K562 (cell line): Measurements from ENCODE around the gene SAFB.

ENCODE experiments used
- CC2D1A ChIP-seq: fragments of 450-650 bp; IDR thresholded peaks from 2 replicates; pipeline ENCODE4 v1.6.1; 2017; ENCODE audit warnings: mild to moderate bottlenecking
- E2F1 ChIP-seq: sonication (generic); formaldehyde crosslinking; IDR thresholded peaks from 2 replicates; pipeline ENCODE4 v1.8.1; 2023; ENCODE audit warnings: mild to moderate bottlenecking, missing genetic modification reagents, moderate library complexity
- HMG20B ChIP-seq: fragments of 250-450 bp; sonication (Bioruptor Pico); IDR thresholded peaks from 2 replicates; pipeline ENCODE4 v1.5.0; 2021; ENCODE audit warnings: mild to moderate bottlenecking
- HNRNPK ChIP-seq: fragments of 200-400 bp; formaldehyde crosslinking; IDR thresholded peaks from one replicate; pipeline ENCODE4 v1.6.1; 2018; ENCODE audit warnings: mild to moderate bottlenecking, low read depth, low read length; ENCODE audit not compliant: poor library complexity, severe bottlenecking
- MYC ChIP-seq, 2 experiments: fragments of 250-450 bp in 1 of 2; sonication (Bioruptor Pico) in 1 of 2; IDR thresholded peaks; 2 replicates each; pipeline versions ENCODE4 v1.5.1 to v1.6.1; 2012 to 2021; ENCODE audit warnings: low read depth in 2 of 2, borderline replicate concordance in 1 of 2, improper control_type of control experiment in 1 of 2, low read length in 1 of 2, mild to moderate bottlenecking in 1 of 2, moderate library complexity in 1 of 2
- NFYB ChIP-seq: IDR thresholded peaks from 2 replicates; pipeline ENCODE4 v1.6.1; 2011; ENCODE audit warnings: mild to moderate bottlenecking, moderate library complexity; ENCODE audit not compliant: insufficient read length; ENCODE audit errors: extremely low read depth
- POLR2A ChIP-seq: fragments of 450-650 bp; conservative IDR thresholded peaks from 2 replicates; pipeline ENCODE4 v1.6.1; 2016
- POLR2AphosphoS5 ChIP-seq: IDR thresholded peaks from 2 replicates; pipeline ENCODE4 v1.6.1; 2011; ENCODE audit warnings: mild to moderate bottlenecking, low read depth, low read length, moderate library complexity; ENCODE audit not compliant: control insufficient read depth, insufficient read depth
- TGIF2 ChIP-seq: sonication (generic); formaldehyde crosslinking; IDR thresholded peaks from 2 replicates; pipeline ENCODE4 v1.8.1; 2022; ENCODE audit warnings: mild to moderate bottlenecking, missing genetic modification reagents, moderate library complexity
- ZBTB8A ChIP-seq: fragments of 450-650 bp; IDR thresholded peaks from 2 replicates; pipeline ENCODE4 v1.6.1; 2018; ENCODE audit warnings: mild to moderate bottlenecking, moderate library complexity; ENCODE audit not compliant: partially characterized antibody
- ZHX1 ChIP-seq: fragments of 150-350 bp; conservative IDR thresholded peaks from 2 replicates; pipeline ENCODE4 v1.6.1; 2014; ENCODE audit warnings: low read length
- ZNF232 ChIP-seq: sonication (generic); formaldehyde crosslinking; IDR thresholded peaks from 2 replicates; pipeline ENCODE4 v1.8.0; 2022; ENCODE audit warnings: mild to moderate bottlenecking, missing genetic modification reagents
- ZSCAN29 ChIP-seq: fragments of 450-650 bp; IDR thresholded peaks from 2 replicates; pipeline ENCODE4 v1.6.1; 2017

GRCh38 chr19:5680084-5680436 lies 57.2 kb downstream of the SAFB start:
- no peak for TF ChIP-seq MYC (IDR thresholded peaks at IDR 0.05; ENCODE audit: low read depth, low read length)
- peak; percentile 68; the same call in 1 of the 2 replicates for TF ChIP-seq MYC (CRISPR knock-in tag; IDR thresholded peaks at IDR 0.05; ENCODE audit: borderline replicate concordance, low read depth)
- no peak for TF ChIP-seq HNRNPK
- TF ChIP-seq POLR2A, result no peak; the same call in 1 of the 2 replicates
- no peak for TF ChIP-seq ZBTB8A
- no peak for TF ChIP-seq CC2D1A
- no peak for TF ChIP-seq ZHX1
- TF ChIP-seq ZNF232 (CRISPR knock-in tag), result no peak
- peak; percentile 23; the same call in 1 of the 2 replicates for TF ChIP-seq TGIF2 (CRISPR knock-in tag)
- no peak for TF ChIP-seq POLR2AphosphoS5
- TF ChIP-seq E2F1 (CRISPR knock-in tag), result no peak
- TF ChIP-seq NFYB, result no peak
- no peak for TF ChIP-seq ZSCAN29
- TF ChIP-seq HMG20B (CRISPR knock-in tag), result no peak
